Measurements from ENCODE around the gene SLC38A1. TPM values are rescaled to one million over a fixed set of nuclear protein-coding genes. Genes with fewer than 3 reads are reported as not detected.
A peak's percentile ranks its signal among the peaks of the same experiment; 100 is the strongest.

Gene SLC38A1
- total and polyA plus RNA-seq, 12 donors: 32.0 to 221 (median 140) TPM

DNA sequence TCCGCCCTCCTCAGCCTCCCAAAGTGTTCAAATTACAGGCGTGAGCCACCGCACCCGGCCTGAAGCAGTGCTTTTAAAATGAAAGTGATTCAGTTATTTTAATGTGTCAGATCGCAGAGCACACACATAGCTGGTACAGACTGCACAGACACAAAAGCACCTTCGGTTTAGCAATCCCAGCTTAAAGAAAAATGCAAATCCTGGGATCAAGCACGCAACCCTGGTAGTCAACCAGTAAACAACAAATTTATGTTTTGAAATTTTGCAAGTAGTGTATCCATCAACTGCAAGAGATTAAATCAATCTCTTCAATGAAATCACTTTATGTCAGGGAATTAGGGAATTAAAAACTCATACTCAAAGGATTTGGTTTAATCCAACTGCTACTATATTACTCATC lies 28.4 kb downstream of the SLC38A1 start:
- intact Hi-C loops (cut with DNase I): no loop called here
- 98 to 99% methylated on average over 7 of the region's 7 CpGs for WGBS, 2 donors
- peaks cover 0 to 11% (median 0%) of the 10 kb centered on the region in 9 donors for H3K4me1 ChIP-seq
- no peak overlapping the region for H3K4me3 ChIP-seq
- DNase-seq: no peak
- peaks cover 0 to 5% (median 0%) of the 10 kb centered on the region in 11 donors for H3K9me3 ChIP-seq
- no peak overlapping the region for H3K27ac ChIP-seq
- TF ChIP-seq, protein P1, sequence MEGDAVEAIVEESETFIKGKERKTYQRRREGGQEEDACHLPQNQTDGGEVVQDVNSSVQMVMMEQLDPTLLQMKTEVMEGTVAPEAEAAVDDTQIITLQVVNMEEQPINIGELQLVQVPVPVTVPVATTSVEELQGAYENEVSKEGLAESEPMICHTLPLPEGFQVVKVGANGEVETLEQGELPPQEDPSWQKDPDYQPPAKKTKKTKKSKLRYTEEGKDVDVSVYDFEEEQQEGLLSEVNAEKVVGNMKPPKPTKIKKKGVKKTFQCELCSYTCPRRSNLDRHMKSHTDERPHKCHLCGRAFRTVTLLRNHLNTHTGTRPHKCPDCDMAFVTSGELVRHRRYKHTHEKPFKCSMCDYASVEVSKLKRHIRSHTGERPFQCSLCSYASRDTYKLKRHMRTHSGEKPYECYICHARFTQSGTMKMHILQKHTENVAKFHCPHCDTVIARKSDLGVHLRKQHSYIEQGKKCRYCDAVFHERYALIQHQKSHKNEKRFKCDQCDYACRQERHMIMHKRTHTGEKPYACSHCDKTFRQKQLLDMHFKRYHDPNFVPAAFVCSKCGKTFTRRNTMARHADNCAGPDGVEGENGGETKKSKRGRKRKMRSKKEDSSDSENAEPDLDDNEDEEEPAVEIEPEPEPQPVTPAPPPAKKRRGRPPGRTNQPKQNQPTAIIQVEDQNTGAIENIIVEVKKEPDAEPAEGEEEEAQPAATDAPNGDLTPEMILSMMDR (IDR thresholded peaks at IDR 0.05): no peak
- no peaks in the 10 kb centered on the region for H3K27me3 ChIP-seq
- ATAC-seq: no peak
- H3K36me3 ChIP-seq: peaks cover 0 to 15% (median 0%) of the 10 kb centered on the region in 9 donors

DNA sequence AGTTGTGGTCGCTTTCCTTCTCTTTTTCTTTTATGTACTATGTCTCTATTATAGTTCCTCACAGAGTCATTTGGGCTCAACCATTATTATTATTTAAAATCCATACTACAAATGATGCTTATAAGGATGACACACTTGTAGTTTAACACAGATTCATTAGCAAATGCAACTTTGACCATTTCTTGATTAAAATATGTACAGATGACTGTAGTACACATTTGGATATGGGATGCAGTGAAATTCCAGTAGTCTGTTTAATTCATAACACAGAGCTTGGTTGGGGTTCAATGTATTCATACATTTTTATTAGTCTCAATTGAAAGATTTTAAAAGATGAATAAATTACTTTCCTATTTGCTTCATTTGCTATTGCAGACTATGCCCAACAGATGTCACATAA lies 30.0 kb downstream of the SLC38A1 start:
- H3K36me3 ChIP-seq: peaks cover 0 to 15% (median 0%) of the 10 kb centered on the region in 9 donors
- H3K9me3 ChIP-seq: no peaks in the 10 kb centered on the region
- H3K27ac ChIP-seq: no peak overlapping the region
- no peaks in the 10 kb centered on the region for H3K27me3 ChIP-seq
- intact Hi-C loops (cut with DNase I): no loop called here
- H3K4me1 ChIP-seq: peaks cover 0 to 9% (median 4%) of the 10 kb centered on the region in 9 donors
- no peak for ATAC-seq
- TF ChIP-seq, protein P1 (IDR thresholded peaks at IDR 0.05): no peak
- no peak overlapping the region for H3K4me3 ChIP-seq
- no peak for DNase-seq
- 89 to 96% methylated on average over 1 of the region's 1 CpG for WGBS, 2 donors

DNA sequence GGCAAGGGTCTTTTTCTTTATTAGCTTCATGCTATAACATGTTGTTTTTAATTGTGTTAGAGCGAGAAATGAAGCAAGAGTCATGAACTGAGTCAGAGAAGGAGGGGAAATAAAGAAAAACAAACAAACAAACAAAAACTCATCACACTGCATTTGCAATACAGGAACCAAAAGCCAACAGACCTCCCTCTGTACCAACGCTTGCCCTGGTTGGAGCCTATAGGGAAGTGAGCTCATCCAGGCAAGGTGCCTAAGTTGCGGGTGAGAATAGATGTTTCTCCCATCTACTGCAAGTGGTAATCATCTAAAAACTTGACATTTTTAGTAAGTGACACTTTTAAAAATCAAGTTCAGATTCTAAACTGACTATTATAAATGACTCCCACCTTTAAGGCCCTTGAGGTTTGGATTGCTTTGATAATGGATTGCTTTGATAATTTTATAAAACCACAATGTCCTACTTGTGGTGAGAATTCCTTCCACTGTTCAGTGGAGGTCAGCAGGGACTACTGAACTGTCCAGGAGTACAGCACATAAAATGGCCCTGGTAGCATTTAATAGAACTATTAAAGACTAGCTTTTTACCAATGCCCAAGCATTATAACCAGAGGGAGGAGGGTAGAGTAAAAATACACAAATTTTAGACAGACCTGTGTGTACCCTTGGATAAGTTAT lies 31.3 kb downstream of the SLC38A1 start:
- H3K27ac ChIP-seq: no peak overlapping the region
- 84 to 89% methylated on average over 3 of the region's 3 CpGs for WGBS, 2 donors
- H3K4me1 ChIP-seq: peaks cover 0 to 18% (median 8%) of the 10 kb centered on the region in 9 donors
- TF ChIP-seq, protein P1 (IDR thresholded peaks at IDR 0.05): no peak
- no peaks in the 10 kb centered on the region for H3K27me3 ChIP-seq
- intact Hi-C loops (cut with DNase I): no loop called here
- ATAC-seq: no peak
- no peaks in the 10 kb centered on the region for H3K9me3 ChIP-seq
- H3K36me3 ChIP-seq: peaks cover 0 to 15% (median 0%) of the 10 kb centered on the region in 9 donors
- no peak for DNase-seq
- no peak overlapping the region for H3K4me3 ChIP-seq

DNA sequence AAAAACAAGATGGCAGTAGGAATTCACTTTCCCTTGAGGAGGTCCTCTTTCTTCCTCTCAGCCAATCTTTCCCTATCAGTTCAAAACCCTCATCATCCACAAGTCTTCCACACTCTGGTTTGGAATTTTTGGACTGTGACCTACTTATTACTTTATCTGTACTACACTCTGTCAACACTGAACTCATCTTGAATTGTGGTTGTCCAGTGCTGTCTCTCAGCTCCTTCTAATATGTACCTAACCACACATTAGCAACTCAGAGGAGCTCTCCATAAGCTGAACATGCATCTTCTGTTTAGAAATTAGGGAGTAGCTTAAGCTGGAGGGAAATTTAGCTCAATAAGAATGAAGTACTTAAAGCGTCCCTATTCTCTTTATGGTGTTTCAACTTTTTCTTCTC lies 34.8 kb downstream of the SLC38A1 start:
- Histone ChIP-seq H3K27ac (no peak overlapping the region), H3K27me3 (no peaks in the 10 kb centered on the region), H3K4me3 (no peak overlapping the region), H3K36me3 (peaks cover 0 to 4% (median 0%) of the 10 kb centered on the region in 9 donors), H3K9me3 (no peaks in the 10 kb centered on the region), H3K4me1 (peaks cover 0 to 18% (median 8%) of the 10 kb centered on the region in 9 donors)
- 82 to 91% methylated on average over 1 of the region's 1 CpG for WGBS, 2 donors
- TF ChIP-seq, protein P1 (IDR thresholded peaks at IDR 0.05): no peak
- intact Hi-C loops (cut with DNase I): no loop called here
- peak in 2 of 8 donors; percentile 14 to 28 for ATAC-seq
- no peak for DNase-seq
